ENCODE measurements around the gene CFL1. TPM values are rescaled to one million over a fixed set of nuclear protein-coding genes. Genes with fewer than 3 reads are reported as not detected.
A peak's percentile ranks its signal among the peaks of the same experiment; 100 is the strongest.

CFL1 gene
- total RNA-seq, 4 donors from 2014 or later, result 1,308 to 1,852 (median 1,703) TPM

DNA sequence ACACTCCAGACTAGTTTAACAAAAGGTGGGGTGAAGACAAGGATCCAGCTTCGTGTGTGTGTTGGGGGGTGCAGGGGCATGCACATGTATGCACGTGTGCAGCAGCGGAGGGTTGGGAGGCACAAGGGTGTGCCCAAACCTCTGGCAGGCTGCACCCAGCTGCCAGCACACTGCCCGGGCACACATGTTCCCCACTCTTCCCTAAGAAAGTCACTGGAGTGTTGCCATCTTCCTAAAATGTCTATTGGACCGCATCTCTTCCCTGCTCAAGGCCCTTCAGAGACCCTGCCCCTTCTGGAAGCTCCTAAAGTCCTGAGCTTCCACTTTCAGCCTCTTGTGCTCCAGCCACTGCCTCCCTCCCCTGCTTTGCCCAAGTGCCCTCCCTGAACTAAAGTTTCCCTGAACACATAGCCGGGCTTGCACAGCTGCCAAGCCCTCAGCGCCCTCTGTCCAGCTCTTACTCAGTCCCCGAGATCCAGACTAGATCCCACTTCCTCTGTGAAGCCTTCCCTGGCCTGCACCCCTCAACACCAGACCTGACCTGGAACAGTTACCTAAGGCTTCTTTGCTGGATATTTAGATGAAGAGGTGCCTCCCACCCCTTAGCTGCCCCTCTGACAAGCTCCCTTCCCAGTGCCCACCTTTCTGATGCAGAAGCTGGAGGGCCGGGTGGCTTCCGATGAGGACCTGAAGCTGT is 6.0 kb downstream of the CFL1 start:
- DNase-seq, result no peak
- Histone ChIP-seq H3K4me1 (peaks cover 31 to 51% (median 46%) of the 10 kb centered on the region in 4 donors), H3K36me3 (peaks cover 2 to 28% (median 14%) of the 10 kb centered on the region in 4 donors), H3K27ac (peak overlapping the region; percentile 86 to 100 (median 100)), H3K27me3 (no peaks in the 10 kb centered on the region), H3K4me3 (no peak overlapping the region), H3K9me3 (no peaks in the 10 kb centered on the region)
- TF ChIP-seq POLR2AphosphoS5 (IDR thresholded peaks at IDR 0.05) (no peak), EP300 (IDR thresholded peaks at IDR 0.05; ENCODE audit: low read depth) (no peak), CTCF (IDR thresholded peaks at IDR 0.05) (no peak), POLR2A (IDR thresholded peaks at IDR 0.05) (no peak)
- intact Hi-C loops (cut with DNase I; ENCODE audit: low total_unique reads), result no loop called here
- WGBS, 2 donors (ENCODE audit: low coverage in 1 of 2), result 80 to 100% methylated on average over 1 to 10 of the region's 10 CpGs
- in situ Hi-C loops (cut with MboI; ENCODE audit: low pct_ligation_motif_present in 1 of 4, low pct_unique_long_range_greater_than_20kb in 1 of 4, low sequenced_read_pairs in 3 of 4), result no loop called here

GRCh38 chr11:65851083-65851579 is 6.8 kb downstream of the CFL1 start:
- no peak for DNase-seq
- Histone ChIP-seq H3K4me1 (peaks cover 28 to 46% (median 40%) of the 10 kb centered on the region in 4 donors), H3K4me3 (no peak overlapping the region), H3K9me3 (no peaks in the 10 kb centered on the region), H3K27ac (no peak overlapping the region), H3K36me3 (peaks cover 2 to 28% (median 14%) of the 10 kb centered on the region in 4 donors), H3K27me3 (no peaks in the 10 kb centered on the region)
- in situ Hi-C loops (cut with MboI; ENCODE audit: low pct_ligation_motif_present in 1 of 4, low pct_unique_long_range_greater_than_20kb in 1 of 4, low sequenced_read_pairs in 3 of 4) (no loop called here), intact Hi-C loops (cut with DNase I; ENCODE audit: low total_unique reads) (no loop called here)
- TF ChIP-seq CTCF (IDR thresholded peaks at IDR 0.05) (peak in 4 of 5 experiments; percentile 33 to 78 (median 53)), POLR2AphosphoS5 (IDR thresholded peaks at IDR 0.05) (peak in 2 of 3 donors; percentile 17 to 39), POLR2A (IDR thresholded peaks at IDR 0.05) (no peak)
- WGBS, 2 donors (ENCODE audit: low coverage in 1 of 2), result 89% methylated on average over 14 of the region's 14 CpGs; no CpG with 5 or more reads in 1 of the 2 donors

GRCh38 chr11:65850217-65851082 is 7.5 kb downstream of the CFL1 start:
- DNase-seq, result no peak
- no peaks in the 10 kb centered on the region for H3K27me3 ChIP-seq
- intact Hi-C loops (cut with DNase I; ENCODE audit: low total_unique reads) (no loop called here), in situ Hi-C loops (cut with MboI; ENCODE audit: low pct_ligation_motif_present in 1 of 4, low pct_unique_long_range_greater_than_20kb in 1 of 4, low sequenced_read_pairs in 3 of 4) (no loop called here)
- no peak overlapping the region for H3K4me3 ChIP-seq
- H3K9me3 ChIP-seq, result no peaks in the 10 kb centered on the region
- no peak for TF ChIP-seq POLR2A (IDR thresholded peaks at IDR 0.05)
- TF ChIP-seq POLR2AphosphoS5 (IDR thresholded peaks at IDR 0.05), result peak in 2 of 3 donors; percentile 10 to 30
- TF ChIP-seq CTCF (IDR thresholded peaks at IDR 0.05), result no peak
- WGBS, 2 donors (ENCODE audit: low coverage in 1 of 2), result 87% methylated on average over 20 of the region's 20 CpGs; no CpG with 5 or more reads in 1 of the 2 donors
- H3K27ac ChIP-seq, result no peak overlapping the region
- peaks cover under 1 to 26% (median 9%) of the 10 kb centered on the region in 4 donors for H3K36me3 ChIP-seq
- peaks cover 21 to 39% (median 33%) of the 10 kb centered on the region in 4 donors for H3K4me1 ChIP-seq

DNA sequence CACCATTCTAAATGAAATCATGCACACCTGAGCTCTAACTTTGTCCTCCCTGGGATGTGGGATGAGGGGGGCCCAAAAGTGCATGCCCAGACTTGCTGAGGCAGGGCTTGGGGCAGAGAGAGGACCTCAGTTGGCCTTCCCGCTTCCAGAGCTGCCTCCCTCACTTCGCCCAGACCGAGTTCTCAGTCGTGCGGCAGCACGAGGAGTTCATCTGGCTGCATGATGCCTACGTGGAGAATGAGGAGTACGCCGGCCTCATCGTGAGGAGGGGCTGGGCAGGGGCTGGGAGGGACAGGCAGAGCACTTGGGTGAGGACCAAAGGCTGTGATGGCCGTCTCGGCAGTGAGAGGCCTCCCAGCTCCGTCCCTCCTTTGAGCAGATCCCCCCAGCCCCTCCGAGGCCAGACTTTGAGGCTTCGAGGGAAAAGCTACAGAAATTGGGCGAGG is 8.2 kb downstream of the CFL1 start:
- peak; percentile 22 for TF ChIP-seq POLR2A (IDR thresholded peaks at IDR 0.05)
- no peak for TF ChIP-seq EP300 (IDR thresholded peaks at IDR 0.05; ENCODE audit: low read depth)
- TF ChIP-seq POLR2AphosphoS5 (IDR thresholded peaks at IDR 0.05), result peak in 1 of 3 donors; percentile 3
- TF ChIP-seq CTCF (IDR thresholded peaks at IDR 0.05), result no peak
- DNase-seq, result no peak
- 72% methylated on average over 16 of the region's 16 CpGs; no CpG with 5 or more reads in 1 of the 2 donors for WGBS, 2 donors (ENCODE audit: low coverage in 1 of 2)
- Histone ChIP-seq H3K9me3 (no peaks in the 10 kb centered on the region), H3K4me3 (no peak overlapping the region), H3K4me1 (peaks cover 16 to 32% (median 28%) of the 10 kb centered on the region in 4 donors), H3K27me3 (no peaks in the 10 kb centered on the region), H3K36me3 (peaks cover 0 to 20% (median 3%) of the 10 kb centered on the region in 4 donors), H3K27ac (no peak overlapping the region)
- in situ Hi-C loops (cut with MboI; ENCODE audit: low pct_ligation_motif_present in 1 of 4, low pct_unique_long_range_greater_than_20kb in 1 of 4, low sequenced_read_pairs in 3 of 4), result no loop called here
- intact Hi-C loops (cut with DNase I; ENCODE audit: low total_unique reads), result no loop called here
